Activated CD4-positive, alpha-beta T cell treated with anti-CD3 and anti-CD28 coated beads for 36 hours (primary cell): ENCODE measurements around the gene SERPINA4. TPM values are rescaled to one million over a fixed set of nuclear protein-coding genes. Genes with fewer than 3 reads are reported as not detected.

Experiments used
- ATAC-seq: fragments of 200-7000 bp; cut with Tn5 transposase; one replicate; pipeline ENCODE4 v1.10.0; 2021; ENCODE audit warnings: mild to moderate bottlenecking, moderate library complexity
- CTCF ChIA-PET: fragments of 350-600 bp; sonication (Branson Sonifier 250); formaldehyde crosslinking; loops from one replicate; lab custom pipeline; 2021; ENCODE audit warnings: antibody characterized with exemption; lab: Charles Lee
- POLR2A ChIA-PET: fragments of 350-600 bp; sonication (Branson Sonifier 250); formaldehyde crosslinking; loops from one replicate; lab custom pipeline; 2021; ENCODE audit warnings: antibody characterized with exemption, inconsistent platforms; lab: Charles Lee
- DNase-seq: peaks from one replicate; pipeline ENCODE4 v3.0.0-alpha.2; 2020
- H3K27ac Mint-ChIP-seq: one replicate; pipeline ENCODE4 v1.8.0; 2021; ENCODE audit warnings: mixed read lengths
- H3K27me3 Mint-ChIP-seq: one replicate; pipeline ENCODE4 v1.8.0; 2021; ENCODE audit warnings: mixed read lengths
- H3K36me3 Mint-ChIP-seq: one replicate; pipeline ENCODE4 v1.8.0; 2021; ENCODE audit warnings: low read depth, mixed read lengths
- H3K4me1 Mint-ChIP-seq: one replicate; pipeline ENCODE4 v1.8.0; 2021; ENCODE audit warnings: mixed read lengths
- H3K4me3 Mint-ChIP-seq: one replicate; pipeline ENCODE4 v1.8.0; 2021; ENCODE audit warnings: mild to moderate bottlenecking, moderate library complexity, mixed read lengths
- H3K9me3 Mint-ChIP-seq: one replicate; pipeline ENCODE4 v1.8.0; 2021; ENCODE audit warnings: low read depth, mixed read lengths
- intact Hi-C, 2 experiments: fragments of 100-400 bp; cut with DNase I in 1 of 2; cut with micrococcal nuclease in 1 of 2; formaldehyde crosslinking; loops; one replicate each; pipeline versions ENCODE4 v1.14.2 to v1.15.1; 2022 to 2024; cut with DNase I, micrococcal nuclease
- total RNA-seq, 2 experiments: library from RNA; stranded (reverse); gene quantifications; one replicate each; pipeline ENCODE4 v1.2.3, GENCODE V29; 2021

The SERPINA4 gene
- total RNA-seq, 2 experiments from 2014 or later: not detected

DNA sequence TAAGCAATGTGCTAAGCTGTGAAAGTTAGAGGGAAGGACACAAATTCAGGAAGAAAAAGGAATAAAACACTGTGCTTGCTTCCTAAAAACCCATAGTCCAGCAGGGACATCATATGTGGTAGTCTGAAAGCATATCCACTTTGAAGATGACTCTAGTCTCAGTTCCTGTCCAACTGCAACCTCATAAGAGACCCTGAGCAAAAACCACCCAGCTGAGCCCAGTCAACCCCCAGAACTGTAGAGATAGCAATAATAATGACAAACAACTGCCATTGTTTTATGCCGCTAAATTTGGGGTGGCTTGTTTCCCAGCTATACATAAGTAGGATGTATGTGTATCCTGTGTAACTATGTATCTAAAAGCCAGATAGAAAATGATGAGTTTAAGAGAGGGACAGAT lies 3.9 kb upstream of the SERPINA4 start:
- Mint-ChIP-seq H3K4me3 (no peak overlapping the region), H3K27ac (no peak overlapping the region), H3K36me3 (peaks cover 1% of the 10 kb centered on the region), H3K4me1 (no peaks in the 10 kb centered on the region), H3K27me3 (peaks cover 21% of the 10 kb centered on the region), H3K9me3 (peaks cover 4% of the 10 kb centered on the region)
- CTCF ChIA-PET: interaction anchor here (0.8 kb wide), 1 partner anchor 8 kb away, joined by 7 read pairs; no protein-coding TSS in a partner anchor
- no peak for DNase-seq
- ATAC-seq: no peak
- intact Hi-C loops: no loop called here
- POLR2A ChIA-PET: no interaction called here

DNA sequence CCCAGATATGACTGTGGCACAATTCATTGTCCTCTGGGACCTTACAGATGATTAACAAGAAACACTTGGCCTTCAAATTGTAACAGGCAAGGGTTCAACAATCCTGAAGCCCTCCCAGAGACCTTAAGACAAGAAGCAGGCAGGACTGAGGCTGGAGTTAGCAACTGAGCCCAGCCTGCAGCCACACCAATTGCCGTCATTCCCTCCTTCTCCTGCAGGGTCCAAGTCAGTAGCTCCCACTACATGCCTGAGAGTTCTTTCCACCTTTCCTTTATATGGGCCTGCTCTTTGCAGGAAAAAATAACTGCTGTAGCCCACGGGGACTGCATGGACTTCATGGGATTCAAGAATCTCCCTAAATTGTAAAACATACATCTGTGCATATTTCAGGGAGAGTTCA lies 2.4 kb upstream of the SERPINA4 start:
- peaks cover 1% of the 10 kb centered on the region for H3K36me3 Mint-ChIP-seq
- peaks cover 11% of the 10 kb centered on the region for H3K27me3 Mint-ChIP-seq
- ATAC-seq: no peak
- H3K27ac Mint-ChIP-seq: no peak overlapping the region
- peaks cover 4% of the 10 kb centered on the region for H3K9me3 Mint-ChIP-seq
- ChIA-PET CTCF (no interaction called here), POLR2A (no interaction called here)
- no peaks in the 10 kb centered on the region for H3K4me1 Mint-ChIP-seq
- DNase-seq: no peak
- no peak overlapping the region for H3K4me3 Mint-ChIP-seq
- intact Hi-C loops: no loop called here

DNA sequence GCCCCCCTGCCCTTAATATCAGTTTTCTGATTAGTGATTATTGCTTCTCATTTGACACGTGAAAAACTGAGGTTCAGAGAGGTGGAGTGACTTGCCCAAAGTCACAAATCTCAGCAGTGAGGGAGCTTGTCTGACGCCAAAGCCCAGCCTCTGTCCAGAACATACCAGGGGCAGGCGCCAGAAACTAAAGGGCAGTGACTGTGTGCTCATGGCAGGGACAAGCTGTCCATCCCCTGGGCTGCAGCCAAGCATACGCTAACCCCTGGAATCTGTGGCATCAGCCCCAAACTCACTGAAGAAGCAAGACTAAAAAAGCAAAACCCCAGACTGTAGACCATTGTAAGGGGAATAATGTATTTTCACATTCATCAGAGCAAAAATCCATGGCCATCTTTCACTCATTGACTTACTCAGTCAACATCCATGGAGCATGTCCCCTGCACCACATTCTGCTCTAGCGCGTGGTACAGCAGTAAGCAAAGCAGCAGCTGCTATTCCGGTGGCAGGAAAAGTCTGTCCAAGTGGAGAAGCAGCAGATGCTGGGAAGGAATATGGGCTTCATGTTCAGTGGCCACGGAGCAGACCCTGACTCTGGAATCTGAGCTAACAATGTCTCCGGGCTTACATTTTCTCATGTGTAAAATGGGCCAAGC lies 1.5 kb upstream of the SERPINA4 start:
- Mint-ChIP-seq H3K27ac (no peak overlapping the region), H3K4me1 (no peaks in the 10 kb centered on the region), H3K36me3 (peaks cover 1% of the 10 kb centered on the region), H3K9me3 (peaks cover 4% of the 10 kb centered on the region), H3K27me3 (peaks cover 9% of the 10 kb centered on the region), H3K4me3 (no peak overlapping the region)
- ChIA-PET POLR2A (no interaction called here), CTCF (interaction anchor here (1.3 kb wide), 1 partner anchor 11 kb away, joined by 8 read pairs; no protein-coding TSS in a partner anchor)
- DNase-seq (no peak), ATAC-seq (no peak)
- intact Hi-C loops: no loop called here

DNA sequence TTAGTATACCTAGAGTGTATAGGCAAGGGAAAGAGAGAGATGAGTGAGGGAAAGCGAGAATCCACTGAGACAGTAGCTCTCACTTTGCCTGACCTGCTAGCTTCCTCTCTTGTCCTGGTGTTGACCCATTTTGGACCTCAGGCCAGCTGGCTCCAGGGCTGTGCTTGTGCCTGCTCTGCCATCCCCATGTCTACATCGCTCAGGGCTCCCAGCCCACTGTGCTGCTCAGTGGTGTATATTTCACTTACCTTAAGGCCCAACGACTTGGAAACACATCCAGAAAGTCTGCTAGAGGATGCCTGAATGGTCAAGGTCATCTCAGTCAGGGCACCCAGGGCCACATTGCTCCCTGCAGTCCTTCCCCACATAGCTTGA lies 964 bp upstream of the SERPINA4 start:
- DNase-seq (no peak), ATAC-seq (no peak)
- POLR2A ChIA-PET: no interaction called here
- Mint-ChIP-seq H3K27me3 (peaks cover 9% of the 10 kb centered on the region), H3K36me3 (no peaks in the 10 kb centered on the region), H3K4me1 (no peaks in the 10 kb centered on the region), H3K9me3 (peaks cover 2% of the 10 kb centered on the region), H3K4me3 (no peak overlapping the region), H3K27ac (no peak overlapping the region)
- intact Hi-C loops: no loop called here
- CTCF ChIA-PET: interaction anchor here (1.0 to 1.3 kb wide), 2 partner anchors 11 to 524 kb away, joined by 5 to 8 read pairs; no protein-coding TSS in a partner anchor

DNA sequence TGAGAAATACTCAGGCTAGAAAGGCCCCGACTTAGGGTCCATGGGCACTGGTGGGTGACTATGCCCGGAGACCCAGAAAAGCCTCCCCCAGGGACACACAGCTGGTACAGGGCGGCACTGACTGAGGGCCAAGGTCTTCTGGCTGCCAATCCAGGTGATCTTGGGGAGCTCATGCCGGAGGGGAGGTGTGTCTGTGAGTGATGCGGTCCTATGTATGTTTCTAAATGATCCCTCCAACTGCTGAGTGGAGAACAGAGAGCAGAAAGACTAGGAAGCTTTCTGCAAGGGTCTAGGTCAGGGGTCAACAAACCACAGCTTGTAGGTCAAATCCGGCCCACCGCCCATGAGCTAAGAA lies 391 bp downstream of the SERPINA4 start:
- ChIA-PET CTCF (interaction anchor here (0.6 to 1.0 kb wide), 4 partner anchors 11 to 540 kb away, joined by 3 to 4 read pairs (median 3); no protein-coding TSS in a partner anchor), POLR2A (no interaction called here)
- intact Hi-C loops: no loop called here
- Mint-ChIP-seq H3K4me3 (no peak overlapping the region), H3K27ac (no peak overlapping the region), H3K4me1 (no peaks in the 10 kb centered on the region), H3K36me3 (no peaks in the 10 kb centered on the region), H3K27me3 (peaks cover 9% of the 10 kb centered on the region), H3K9me3 (no peaks in the 10 kb centered on the region)
- ATAC-seq: no peak
- no peak for DNase-seq

DNA sequence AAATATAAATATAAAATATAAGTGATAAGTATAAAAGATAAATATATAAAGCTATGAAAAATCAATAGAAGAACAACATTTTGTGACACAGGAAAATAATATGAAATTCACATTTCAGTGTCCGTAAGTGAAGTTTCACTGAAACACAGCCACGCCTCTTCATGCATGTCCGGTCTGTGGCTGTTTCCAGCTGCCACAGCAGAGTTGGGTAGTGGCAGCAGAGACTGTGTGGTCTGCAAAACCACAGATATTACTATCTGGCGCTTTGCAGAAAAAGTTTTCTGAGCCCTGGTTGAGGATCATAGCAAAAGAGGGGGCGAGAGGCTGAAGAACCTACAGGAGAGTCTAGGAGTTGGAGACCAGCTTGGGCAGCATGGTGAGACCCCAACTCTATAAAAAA lies 780 bp downstream of the SERPINA4 start:
- no peak overlapping the region for H3K27ac Mint-ChIP-seq
- no peaks in the 10 kb centered on the region for H3K4me1 Mint-ChIP-seq
- peaks cover 8% of the 10 kb centered on the region for H3K27me3 Mint-ChIP-seq
- no peak overlapping the region for H3K4me3 Mint-ChIP-seq
- ChIA-PET POLR2A (no interaction called here), CTCF (interaction anchor here (0.6 to 1.0 kb wide), 6 partner anchors 11 to 540 kb away, joined by 3 to 4 read pairs (median 3); no protein-coding TSS in a partner anchor)
- DNase-seq (no peak), ATAC-seq (no peak)
- no peaks in the 10 kb centered on the region for H3K36me3 Mint-ChIP-seq
- no peaks in the 10 kb centered on the region for H3K9me3 Mint-ChIP-seq
- intact Hi-C loops: no loop called here

DNA sequence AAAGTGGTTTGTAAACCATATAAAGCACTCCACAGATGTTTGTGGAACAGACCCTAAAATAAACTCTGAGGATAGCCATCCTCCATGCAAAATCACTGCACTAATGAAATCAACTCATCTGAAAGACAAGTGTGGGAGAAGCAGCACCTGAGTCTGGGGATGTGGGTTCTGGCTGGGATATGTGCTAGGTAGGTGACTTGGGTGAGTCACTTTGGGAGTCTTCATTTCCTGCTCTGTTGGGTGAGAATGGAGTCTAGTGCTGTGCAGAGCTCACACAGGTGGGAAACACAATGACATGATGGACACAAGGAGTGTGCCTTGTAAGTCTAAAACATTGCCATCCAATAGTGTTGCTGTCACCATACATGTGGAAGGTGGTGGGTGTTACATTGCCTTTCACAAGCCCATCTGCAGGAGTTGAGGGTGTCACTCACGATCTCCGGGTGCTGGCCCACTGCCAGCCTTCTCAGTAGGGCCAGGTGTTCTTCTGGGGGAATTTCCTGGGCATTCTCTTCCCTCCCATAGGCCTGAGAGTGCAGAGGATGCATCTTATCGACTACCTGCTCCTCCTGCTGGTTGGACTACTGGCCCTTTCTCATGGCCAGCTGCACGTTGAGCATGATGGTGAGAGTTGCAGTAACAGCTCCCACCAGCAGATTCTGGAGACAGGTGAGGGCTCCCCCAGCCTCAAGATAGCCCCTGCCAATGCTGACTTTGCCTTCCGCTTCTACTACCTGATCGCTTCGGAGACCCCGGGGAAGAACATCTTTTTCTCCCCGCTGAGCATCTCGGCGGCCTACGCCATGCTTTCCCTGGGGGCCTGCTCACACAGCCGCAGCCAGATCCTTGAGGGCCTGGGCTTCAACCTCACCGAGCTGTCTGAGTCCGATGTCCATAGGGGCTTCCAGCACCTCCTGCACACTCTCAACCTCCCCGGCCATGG lies 2.0 kb downstream of the SERPINA4 start:
- H3K36me3 Mint-ChIP-seq: no peaks in the 10 kb centered on the region
- intact Hi-C loops: no loop called here
- H3K4me3 Mint-ChIP-seq: no peak overlapping the region
- peaks cover 5% of the 10 kb centered on the region for H3K27me3 Mint-ChIP-seq
- ChIA-PET CTCF (interaction anchor here (0.6 kb wide), 1 partner anchor 31 kb away, joined by 3 read pairs; no protein-coding TSS in a partner anchor), POLR2A (no interaction called here)
- no peak overlapping the region for H3K27ac Mint-ChIP-seq
- no peaks in the 10 kb centered on the region for H3K9me3 Mint-ChIP-seq
- ATAC-seq: no peak
- H3K4me1 Mint-ChIP-seq: no peaks in the 10 kb centered on the region
- DNase-seq: no peak

DNA sequence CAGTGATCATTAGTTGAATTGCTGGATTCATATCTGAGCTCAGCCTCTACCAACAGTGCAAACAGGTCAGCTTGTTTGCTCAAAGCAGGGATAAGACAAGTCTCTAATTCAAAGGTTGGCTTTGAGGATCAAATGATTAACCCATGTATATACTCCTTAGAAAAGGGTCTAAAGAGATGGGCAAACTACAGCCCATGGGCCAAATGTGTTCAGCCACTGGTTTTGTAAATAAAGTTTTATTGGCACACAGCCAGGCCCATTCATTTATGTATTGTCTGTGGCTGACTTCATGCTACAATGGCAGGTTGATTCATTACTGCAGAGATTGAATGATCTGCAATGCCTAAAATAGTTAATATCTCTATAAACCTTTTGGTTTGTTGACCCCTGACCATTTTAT lies 3.1 kb downstream of the SERPINA4 start:
- no peaks in the 10 kb centered on the region for H3K36me3 Mint-ChIP-seq
- intact Hi-C loops: no loop called here
- ATAC-seq (no peak), DNase-seq (no peak)
- no peak overlapping the region for H3K4me3 Mint-ChIP-seq
- ChIA-PET CTCF (interaction anchor here (1.6 kb wide), 1 partner anchor 16 kb away, joined by 4 read pairs; no protein-coding TSS in a partner anchor), POLR2A (no interaction called here)
- H3K9me3 Mint-ChIP-seq: no peaks in the 10 kb centered on the region
- peaks cover 3% of the 10 kb centered on the region for H3K27me3 Mint-ChIP-seq
- H3K27ac Mint-ChIP-seq: no peak overlapping the region
- no peaks in the 10 kb centered on the region for H3K4me1 Mint-ChIP-seq

DNA sequence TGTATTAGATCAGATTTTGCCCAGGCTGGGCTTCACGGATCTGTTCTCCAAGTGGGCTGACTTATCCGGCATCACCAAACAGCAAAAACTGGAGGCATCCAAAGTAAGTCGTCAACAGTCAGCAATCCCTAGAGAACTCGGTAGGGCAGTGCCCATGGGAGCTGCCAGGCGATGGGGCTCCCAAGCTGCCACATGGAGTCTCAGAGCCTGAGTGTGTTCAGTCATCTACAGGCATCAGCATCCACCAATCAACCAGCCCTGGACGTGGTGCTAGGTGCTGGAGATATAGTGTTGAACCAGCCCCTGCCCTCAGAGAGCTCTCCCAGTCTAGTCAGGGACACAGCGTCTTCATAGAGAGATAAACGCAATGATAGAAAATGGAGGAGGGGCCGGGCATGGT lies 6.9 kb downstream of the SERPINA4 start:
- H3K4me1 Mint-ChIP-seq: no peaks in the 10 kb centered on the region
- no peaks in the 10 kb centered on the region for H3K27me3 Mint-ChIP-seq
- POLR2A ChIA-PET: no interaction called here
- H3K4me3 Mint-ChIP-seq: no peak overlapping the region
- ATAC-seq: no peak
- no peak for DNase-seq
- no peaks in the 10 kb centered on the region for H3K9me3 Mint-ChIP-seq
- H3K27ac Mint-ChIP-seq: no peak overlapping the region
- CTCF ChIA-PET: interaction anchor here (0.6 kb wide), 1 partner anchor 109 kb away, joined by 3 read pairs; no protein-coding TSS in a partner anchor
- intact Hi-C loops: no loop called here
- H3K36me3 Mint-ChIP-seq: no peaks in the 10 kb centered on the region

DNA sequence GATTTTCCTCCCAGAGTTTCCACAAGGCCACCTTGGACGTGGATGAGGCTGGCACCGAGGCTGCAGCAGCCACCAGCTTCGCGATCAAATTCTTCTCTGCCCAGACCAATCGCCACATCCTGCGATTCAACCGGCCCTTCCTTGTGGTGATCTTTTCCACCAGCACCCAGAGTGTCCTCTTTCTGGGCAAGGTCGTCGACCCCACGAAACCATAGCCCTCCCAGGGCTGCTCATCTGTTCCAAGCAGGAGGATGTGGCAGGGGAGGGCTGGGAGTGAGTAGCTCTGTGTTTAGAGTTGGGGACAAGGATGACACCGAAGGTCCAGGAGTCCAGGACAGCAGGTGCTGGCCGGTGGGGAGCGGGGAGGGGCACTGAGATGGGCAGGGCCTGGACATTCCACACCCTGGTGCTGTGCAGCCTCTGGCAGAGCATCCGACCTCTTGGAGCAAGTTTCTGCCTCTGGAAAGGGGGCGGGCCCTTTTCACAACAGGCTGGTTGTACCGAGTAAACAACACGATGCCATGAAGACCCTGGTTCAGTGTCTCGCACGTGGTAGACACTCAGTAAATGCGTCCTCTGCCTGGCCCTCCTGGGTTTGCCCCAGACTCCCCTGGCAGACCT lies 8.2 kb downstream of the SERPINA4 start:
- ATAC-seq (no peak), DNase-seq (no peak)
- ChIA-PET CTCF (no interaction called here), POLR2A (interaction anchor here (0.6 kb wide), 1 partner anchor 12 kb away, joined by 4 read pairs; no protein-coding TSS in a partner anchor)
- Mint-ChIP-seq H3K4me1 (no peaks in the 10 kb centered on the region), H3K4me3 (no peak overlapping the region), H3K36me3 (no peaks in the 10 kb centered on the region), H3K9me3 (no peaks in the 10 kb centered on the region), H3K27me3 (no peaks in the 10 kb centered on the region), H3K27ac (no peak overlapping the region)
- intact Hi-C loops: no loop called here

DNA sequence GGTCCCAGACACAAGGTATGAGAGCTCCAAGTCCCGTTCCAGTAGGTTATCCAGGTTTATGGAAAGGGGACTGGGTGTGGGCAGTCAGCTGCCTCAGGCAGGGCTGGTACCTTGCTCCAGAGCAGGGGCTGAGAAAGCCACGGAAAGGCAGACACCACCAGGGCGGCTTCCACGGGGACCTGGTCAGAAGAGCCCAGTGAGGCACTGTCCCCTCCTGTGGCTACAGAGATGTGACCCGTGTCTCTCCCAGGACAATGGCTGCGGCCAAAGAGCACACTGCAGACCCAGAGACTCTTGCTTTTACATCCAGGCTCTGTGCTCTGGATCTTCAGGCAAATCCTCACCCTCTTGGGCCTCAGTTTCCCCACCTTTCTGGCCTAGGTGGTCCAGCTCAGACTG lies 8.8 kb downstream of the SERPINA4 start:
- CTCF ChIA-PET: no interaction called here
- intact Hi-C loops: no loop called here
- no peaks in the 10 kb centered on the region for H3K4me1 Mint-ChIP-seq
- DNase-seq (no peak), ATAC-seq (no peak)
- POLR2A ChIA-PET: no interaction called here
- no peaks in the 10 kb centered on the region for H3K9me3 Mint-ChIP-seq
- no peak overlapping the region for H3K27ac Mint-ChIP-seq
- no peak overlapping the region for H3K4me3 Mint-ChIP-seq
- H3K36me3 Mint-ChIP-seq: no peaks in the 10 kb centered on the region
- H3K27me3 Mint-ChIP-seq: no peaks in the 10 kb centered on the region
